ENCODE measurements around the gene TRAK2. TPM values are rescaled to one million over a fixed set of nuclear protein-coding genes. Genes with fewer than 3 reads are reported as not detected.
A peak's percentile ranks its signal among the peaks of the same experiment; 100 is the strongest.
"Not testable (repeated sequence)": the region's sequence is repeated elsewhere in the genome, so short reads cannot be mapped to it uniquely, and the experiment has no call there.

The TRAK2 gene
- total RNA-seq, 8 experiments from 2014 or later: 8.3 to 58.5 (median 17.8) TPM

- in situ Hi-C loops (cut with MboI; ENCODE audit: low pct_unique_long_range_greater_than_20kb in 2 of 9, low sequenced_read_pairs in 9 of 9, unreplicated experiment in 9 of 9): no loop called here
- Histone ChIP-seq H3K27ac (no peak overlapping the region), H3K4me1 (replicated peaks in 1 of 2) (peaks cover 27 to 34% of the 10 kb centered on the region in 2 donors), H3K4me3 (no peak overlapping the region)
- no peak for ATAC-seq (replicated peaks in 6 of 8)
- WGBS, 10 experiments: 87 to 100% (median 95%) methylated on average over 2 to 3 of the region's 3 CpGs; no CpG with 5 or more reads in 3 of the 10 experiments
These were observed 46.5 kb downstream of the TRAK2 start for GRCh38 chr2:201404699-201405280.

DNA sequence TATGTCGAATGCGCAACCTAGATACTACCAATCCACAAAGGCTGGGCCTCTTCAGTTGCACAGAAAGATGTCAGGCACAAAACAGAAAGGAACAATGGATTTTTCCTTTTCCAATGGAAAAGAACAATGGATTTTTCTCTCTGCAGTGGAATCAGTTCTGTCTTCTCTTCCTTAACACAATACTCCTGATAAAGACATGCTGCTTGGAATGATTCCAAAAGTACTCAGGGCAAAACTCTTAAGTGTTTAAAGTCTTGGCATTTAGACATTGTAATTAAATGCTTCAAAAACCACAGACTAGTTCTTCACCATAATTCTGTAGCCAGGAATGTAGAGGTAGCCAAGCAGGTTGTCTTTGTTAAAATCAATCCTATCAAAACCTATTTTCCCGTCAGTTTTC lies 47.4 kb downstream of the TRAK2 start:
- 65 to 94% (median 91%) methylated on average over 2 to 3 of the region's 3 CpGs; no CpG with 5 or more reads in 2 of the 10 experiments for WGBS, 10 experiments
- H3K4me1 ChIP-seq (replicated peaks in 1 of 2): peaks cover 27 to 34% of the 10 kb centered on the region in 2 donors
- in situ Hi-C loops (cut with MboI; ENCODE audit: low pct_unique_long_range_greater_than_20kb in 2 of 9, low sequenced_read_pairs in 9 of 9, unreplicated experiment in 9 of 9): no loop called here
- ATAC-seq (replicated peaks in 6 of 8): peak in 5 of 8 experiments; percentile 18 to 60 (median 41)
- H3K4me3 ChIP-seq: no peak overlapping the region
- H3K27ac ChIP-seq: peak overlapping the region; percentile 30 to 37

GRCh38 chr2:201402651-201403562 lies 48.4 kb downstream of the TRAK2 start:
- Histone ChIP-seq H3K4me1 (replicated peaks in 1 of 2) (peaks cover 27 to 34% of the 10 kb centered on the region in 2 donors), H3K27ac (peak overlapping the region in 1 of 2 donors; percentile 30), H3K4me3 (no peak overlapping the region)
- peak in 5 of 8 experiments; percentile 59 to 94 (median 76) for ATAC-seq (replicated peaks in 6 of 8)
- 58 to 99% (median 77%) methylated on average over 3 to 6 of the region's 6 CpGs for WGBS, 10 experiments
- in situ Hi-C loops (cut with MboI; ENCODE audit: low pct_unique_long_range_greater_than_20kb in 2 of 9, low sequenced_read_pairs in 9 of 9, unreplicated experiment in 9 of 9): no loop called here

DNA sequence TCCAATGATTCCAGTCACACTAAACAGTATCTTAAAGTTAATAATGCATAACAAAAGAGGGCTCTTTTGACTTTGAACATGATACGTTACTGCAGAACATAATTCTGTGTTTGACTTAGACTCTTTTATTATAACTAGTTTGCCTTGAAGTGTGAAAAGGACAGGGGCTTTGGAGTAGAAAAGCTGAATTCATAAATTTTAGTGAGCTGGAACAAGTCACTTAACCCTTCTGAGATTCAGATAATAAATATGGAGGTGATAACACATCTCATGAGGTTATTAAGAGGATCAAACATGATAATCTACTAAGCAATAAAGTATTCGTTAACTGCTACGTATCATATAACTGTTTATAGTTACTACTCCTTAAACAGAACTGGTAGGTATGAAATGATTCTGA lies 49.4 kb downstream of the TRAK2 start:
- Histone ChIP-seq H3K4me3 (no peak overlapping the region), H3K4me1 (replicated peaks in 1 of 2) (peaks cover 26 to 30% of the 10 kb centered on the region in 2 donors), H3K27ac (no peak overlapping the region)
- ATAC-seq (replicated peaks in 6 of 8): no peak
- WGBS, 10 experiments: 84 to 100% (median 95%) methylated on average over 1 to 3 of the region's 3 CpGs; no CpG with 5 or more reads in 1 of the 10 experiments
- in situ Hi-C loops (cut with MboI; ENCODE audit: low pct_unique_long_range_greater_than_20kb in 2 of 9, low sequenced_read_pairs in 9 of 9, unreplicated experiment in 9 of 9): no loop called here

DNA sequence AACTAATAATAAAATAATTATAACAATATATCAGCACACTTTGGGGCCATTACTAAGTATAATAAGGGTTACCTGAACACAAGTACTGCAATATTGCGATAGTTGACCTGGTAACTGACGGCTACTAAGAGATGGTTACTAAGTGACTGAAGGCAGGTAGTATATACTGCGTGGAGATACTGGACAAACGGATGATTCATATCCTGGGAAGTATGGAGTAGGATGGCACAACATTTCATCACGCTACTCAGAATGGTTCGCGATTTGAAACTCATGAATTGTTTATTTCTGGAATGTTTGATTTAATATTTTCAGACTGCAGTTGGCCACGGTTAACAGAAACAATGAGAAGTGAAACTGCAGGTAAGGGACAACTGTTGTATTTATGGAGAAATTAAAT lies 54.7 kb downstream of the TRAK2 start:
- no peak overlapping the region for H3K27ac ChIP-seq
- in situ Hi-C loops (cut with MboI; ENCODE audit: low pct_unique_long_range_greater_than_20kb in 2 of 9, low sequenced_read_pairs in 9 of 9, unreplicated experiment in 9 of 9): no loop called here
- no peak overlapping the region for H3K4me3 ChIP-seq
- no peaks in the 10 kb centered on the region for H3K4me1 ChIP-seq (replicated peaks in 1 of 2)
- ATAC-seq (replicated peaks in 6 of 8): no peak
- WGBS, 10 experiments: 79 to 100% (median 88%) methylated on average over 2 to 8 of the region's 8 CpGs; no CpG with 5 or more reads in 1 of the 10 experiments

DNA sequence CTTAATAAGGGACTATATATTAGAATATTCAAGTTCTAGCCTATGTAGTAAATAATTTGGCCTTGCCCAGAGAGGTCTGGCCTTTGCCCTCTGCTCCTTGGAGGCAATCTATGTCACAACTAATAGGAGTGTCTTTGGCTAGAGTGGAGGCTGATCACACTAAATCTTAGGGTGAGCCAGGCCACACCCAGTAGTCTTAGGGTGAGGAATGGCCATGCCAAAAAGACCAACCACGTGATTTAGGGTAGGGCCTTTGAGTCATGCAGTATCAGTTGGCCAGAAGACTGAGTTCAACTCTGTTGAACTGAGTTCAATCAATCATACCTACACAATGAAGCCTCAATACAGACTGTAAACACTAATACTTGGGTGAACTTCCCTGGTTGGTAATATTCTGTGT lies 68.1 kb downstream of the TRAK2 start:
- no peak overlapping the region for H3K4me3 ChIP-seq
- in situ Hi-C loops (cut with MboI; ENCODE audit: low pct_unique_long_range_greater_than_20kb in 2 of 9, low sequenced_read_pairs in 9 of 9, unreplicated experiment in 9 of 9): no loop called here
- no peaks in the 10 kb centered on the region for H3K4me1 ChIP-seq (replicated peaks in 1 of 2)
- peak in 2 of 8 experiments; percentile 86 to 87 for ATAC-seq (replicated peaks in 6 of 8)
- WGBS, 10 experiments: 0 to 100% (median 80%) methylated on average over 1 of the region's 1 CpG; no CpG with 5 or more reads in 5 of the 10 experiments
- H3K27ac ChIP-seq: no peak overlapping the region

DNA sequence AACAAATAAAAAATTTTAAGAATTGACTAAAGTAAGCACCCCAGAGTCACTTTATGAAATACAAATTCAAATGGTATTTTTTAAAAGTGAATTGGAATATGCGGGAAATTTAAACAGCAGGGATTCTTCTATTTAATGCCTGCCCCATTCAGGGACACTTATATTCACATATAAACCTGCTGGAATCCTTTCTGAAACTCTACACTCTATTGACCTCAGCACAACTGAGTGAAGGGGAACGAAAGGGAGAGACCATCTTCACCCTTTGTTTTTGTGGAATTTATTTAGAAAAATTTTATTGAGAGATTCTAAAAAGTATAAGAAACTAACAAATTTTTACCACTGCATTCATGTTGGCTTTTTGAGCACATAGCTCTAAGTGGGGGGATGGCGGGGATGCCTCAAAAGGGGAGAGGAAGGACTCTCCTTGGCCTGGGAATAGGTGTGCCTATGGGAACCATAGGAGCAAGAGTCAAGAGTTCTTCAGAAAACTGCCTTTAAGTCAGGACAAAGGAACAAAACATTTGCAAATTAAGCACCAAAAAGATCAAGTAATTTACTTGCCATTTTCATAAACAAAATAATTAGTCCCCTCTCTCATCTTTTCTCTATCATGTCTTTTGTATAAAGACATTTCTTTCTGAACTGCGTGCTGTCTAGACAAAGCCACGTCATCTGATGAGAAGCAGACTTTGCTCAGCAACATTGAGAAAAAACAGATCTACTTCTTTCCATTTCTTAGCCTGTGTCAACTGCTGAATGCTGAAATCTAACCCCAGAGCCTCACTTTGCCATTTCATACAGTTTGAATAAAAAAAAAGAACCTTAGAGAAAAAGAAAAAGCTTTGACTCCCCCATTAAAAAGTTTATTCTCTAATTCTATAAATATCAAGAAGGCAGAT lies 72.5 kb downstream of the TRAK2 start:
- Histone ChIP-seq H3K4me3 (no peak overlapping the region), H3K27ac (no peak overlapping the region), H3K4me1 (replicated peaks in 1 of 2) (no peaks in the 10 kb centered on the region)
- no peak for ATAC-seq (replicated peaks in 6 of 8)
- 60 to 100% (median 79%) methylated on average over 1 to 5 of the region's 5 CpGs for WGBS, 10 experiments
- in situ Hi-C loops (cut with MboI; ENCODE audit: low pct_unique_long_range_greater_than_20kb in 2 of 9, low sequenced_read_pairs in 9 of 9, unreplicated experiment in 9 of 9): no loop called here

- WGBS, 10 experiments: 90 to 100% (median 96%) methylated on average over 1 to 3 of the region's 3 CpGs; no CpG with 5 or more reads in 4 of the 10 experiments
- H3K27ac ChIP-seq: no peak overlapping the region
- H3K4me3 ChIP-seq: no peak overlapping the region
- in situ Hi-C loops (cut with MboI; ENCODE audit: low pct_unique_long_range_greater_than_20kb in 2 of 9, low sequenced_read_pairs in 9 of 9, unreplicated experiment in 9 of 9): no loop called here
- no peaks in the 10 kb centered on the region for H3K4me1 ChIP-seq (replicated peaks in 1 of 2)
- no peak for ATAC-seq (replicated peaks in 6 of 8)
These were observed 74.0 kb downstream of the TRAK2 start for GRCh38 chr2:201377218-201377617.

GRCh38 chr2:201369775-201370174 lies 81.5 kb downstream of the TRAK2 start:
- no peak overlapping the region for H3K27ac ChIP-seq
- 67 to 100% (median 79%) methylated on average over 2 to 10 of the region's 11 CpGs; no CpG with 5 or more reads in 5 of the 10 experiments for WGBS, 10 experiments
- no peak overlapping the region for H3K4me3 ChIP-seq
- no peaks in the 10 kb centered on the region for H3K4me1 ChIP-seq (replicated peaks in 1 of 2)
- no peak for ATAC-seq (replicated peaks in 6 of 8)
- in situ Hi-C loops (cut with MboI; ENCODE audit: low pct_unique_long_range_greater_than_20kb in 2 of 9, low sequenced_read_pairs in 9 of 9, unreplicated experiment in 9 of 9): loop anchor here in 1 of 9 experiments (10.0 kb wide), 1 partner anchor 125 kb away; no protein-coding TSS in a partner anchor

- H3K4me3 ChIP-seq; H3K4me1 ChIP-seq (replicated peaks in 1 of 2); ATAC-seq (replicated peaks in 6 of 8); H3K27ac ChIP-seq: not testable (repeated sequence)
- in situ Hi-C loops (cut with MboI; ENCODE audit: low pct_unique_long_range_greater_than_20kb in 2 of 9, low sequenced_read_pairs in 9 of 9, unreplicated experiment in 9 of 9): loop anchor here in 1 of 9 experiments (10.0 kb wide), 1 partner anchor 125 kb away; no protein-coding TSS in a partner anchor
- 80 to 100% (median 100%) methylated on average over 1 to 6 of the region's 8 CpGs; no CpG with 5 or more reads in 3 of the 10 experiments for WGBS, 10 experiments
These were observed 81.9 kb downstream of the TRAK2 start for GRCh38 chr2:201369318-201369717.

GRCh38 chr2:201366146-201366545 lies 85.1 kb downstream of the TRAK2 start:
- Histone ChIP-seq H3K27ac (no peak overlapping the region), H3K4me3 (no peak overlapping the region), H3K4me1 (replicated peaks in 1 of 2) (no peaks in the 10 kb centered on the region)
- ATAC-seq (replicated peaks in 6 of 8): peak in 2 of 8 experiments; percentile 52 to 64
- in situ Hi-C loops (cut with MboI; ENCODE audit: low pct_unique_long_range_greater_than_20kb in 2 of 9, low sequenced_read_pairs in 9 of 9, unreplicated experiment in 9 of 9): loop anchor here in 1 of 9 experiments (10.0 kb wide), 1 partner anchor 121 kb away; no protein-coding TSS in a partner anchor

- 14 to 100% (median 82%) methylated on average over 1 to 2 of the region's 2 CpGs; no CpG with 5 or more reads in 1 of the 10 experiments for WGBS, 10 experiments
- H3K4me3 ChIP-seq: no peak overlapping the region
- in situ Hi-C loops (cut with MboI; ENCODE audit: low pct_unique_long_range_greater_than_20kb in 2 of 9, low sequenced_read_pairs in 9 of 9, unreplicated experiment in 9 of 9): loop anchor here in 1 of 9 experiments (10.0 kb wide), 1 partner anchor 119 kb away; no protein-coding TSS in a partner anchor
- ATAC-seq (replicated peaks in 6 of 8): peak in 4 of 8 experiments; percentile 57 to 81 (median 68)
- no peak overlapping the region for H3K27ac ChIP-seq
- H3K4me1 ChIP-seq (replicated peaks in 1 of 2): no peaks in the 10 kb centered on the region
These were observed 87.2 kb downstream of the TRAK2 start for GRCh38 chr2:201363857-201364560.
